NCI-H2171 treated with DMSO at 0.1 percent for 48 hours (cell line): ENCODE data around the gene RGS19.

ENCODE experiments used
- DNase-seq: peaks from one replicate; lab custom pipeline; 2025; lab: John Stamatoyannopoulos, UW

Gene RGS19

GRCh38 chr20:64048402-64049044, 30.8 kb downstream of the RGS19 start:
- no peak for DNase-seq

- DNase-seq, result no peak
Measured at GRCh38 chr20:64047968-64048401, 31.3 kb downstream of the RGS19 start.

GRCh38 chr20:64047046-64047389, 32.3 kb downstream of the RGS19 start:
- DNase-seq, result no peak

GRCh38 chr20:64045346-64046011, 33.8 kb downstream of the RGS19 start:
- DNase-seq, result peak; percentile 63

- DNase-seq, result peak; percentile 61
Measured at GRCh38 chr20:64044484-64045247, 34.7 kb downstream of the RGS19 start.

GRCh38 chr20:64043768-64044167, 35.5 kb downstream of the RGS19 start:
- no peak for DNase-seq

GRCh38 chr20:64042054-64042781, 37.1 kb downstream of the RGS19 start:
- peak; percentile 15 for DNase-seq

GRCh38 chr20:64041781-64042053, 37.6 kb downstream of the RGS19 start:
- DNase-seq, result peak; percentile 47

GRCh38 chr20:64041040-64041780, 38.1 kb downstream of the RGS19 start:
- peak; percentile 72 for DNase-seq

- DNase-seq, result no peak
Measured at GRCh38 chr20:64040231-64041039, 38.9 kb downstream of the RGS19 start.

GRCh38 chr20:64039293-64040160, 39.8 kb downstream of the RGS19 start:
- DNase-seq, result peak; percentile 53

- DNase-seq, result peak; percentile 87
Measured at GRCh38 chr20:64038565-64039292, 40.6 kb downstream of the RGS19 start.

GRCh38 chr20:64038224-64038564, 41.1 kb downstream of the RGS19 start:
- DNase-seq, result peak; percentile 64

GRCh38 chr20:64037498-64038213, 41.7 kb downstream of the RGS19 start:
- peak; percentile 88 for DNase-seq

- DNase-seq, result no peak
Measured at GRCh38 chr20:64037199-64037497, 42.2 kb downstream of the RGS19 start.

- peak; percentile 59 for DNase-seq
Measured at GRCh38 chr20:64036346-64037198, 42.7 kb downstream of the RGS19 start.

GRCh38 chr20:64035933-64036345, 43.4 kb downstream of the RGS19 start, which contains the start of gene C20orf204:
Gene C20orf204 (plus strand): TSS chr20:64036182. CDS start chr20:64036324, 142 bp downstream.
- DNase-seq, result no peak
